Measurements from ENCODE around the gene VAV2.

The VAV2 gene

DNA sequence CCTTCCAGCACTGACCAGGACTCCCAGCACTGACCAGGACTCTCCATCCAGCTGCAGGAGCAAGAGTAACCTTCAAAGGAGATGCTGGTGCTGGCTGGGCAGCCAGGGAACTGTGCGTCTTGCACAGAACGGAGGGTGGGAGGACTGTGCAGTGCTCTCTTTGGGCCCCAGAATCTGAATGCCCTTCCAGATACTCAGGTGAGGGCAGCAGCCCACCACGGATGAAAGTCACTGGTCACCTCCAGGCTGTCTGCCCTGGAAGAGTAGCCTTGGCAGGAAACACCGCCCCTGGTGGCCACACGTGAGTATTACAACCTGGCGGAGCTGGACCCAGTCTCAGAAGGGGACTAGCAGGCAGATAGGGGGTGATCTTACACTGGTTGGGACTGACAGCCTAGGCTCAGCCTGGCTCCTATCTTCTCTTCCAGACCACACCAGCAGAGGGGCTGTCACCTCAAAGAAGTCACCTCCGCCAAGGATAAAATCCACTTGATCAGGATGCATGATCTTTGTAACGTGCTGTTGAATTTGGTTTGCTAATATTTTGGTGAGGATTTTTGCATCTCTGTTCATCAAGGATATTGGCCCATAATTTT, 249.2 kb downstream of the VAV2 start:
- Mint-ChIP-seq H3K27ac (no peak overlapping the region), H3K36me3 (ENCODE audit: low read depth) (no peaks in the 10 kb centered on the region)
- DNase-seq, result peak; percentile 94

DNA sequence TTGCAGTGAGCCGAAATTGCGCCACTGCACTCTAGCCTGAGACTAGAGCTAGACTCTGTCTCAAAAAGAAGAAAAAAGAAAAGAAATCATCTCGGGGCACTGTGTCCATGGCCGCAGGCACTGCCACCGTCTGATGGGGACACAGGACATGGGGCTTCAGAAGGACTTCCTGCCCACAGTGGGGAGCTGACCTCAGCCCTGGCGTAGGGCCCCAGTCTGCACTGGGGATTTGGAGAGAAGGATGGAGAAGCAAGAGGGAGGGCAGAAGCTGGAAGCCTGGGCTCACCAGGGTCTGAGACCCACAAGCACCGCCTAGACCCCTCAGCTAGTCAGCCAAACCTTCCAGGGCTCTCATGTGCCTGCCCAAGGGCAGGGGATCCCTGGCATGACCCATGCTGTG, 249.9 kb downstream of the VAV2 start:
- Mint-ChIP-seq H3K4me1 (peaks cover 13% of the 10 kb centered on the region), H3K27me3 (ENCODE audit: low read depth, poor library complexity) (peaks cover 9% of the 10 kb centered on the region), H3K4me3 (no peak overlapping the region), H3K9me3 (peaks cover 18% of the 10 kb centered on the region), H3K36me3 (ENCODE audit: low read depth) (no peaks in the 10 kb centered on the region), H3K27ac (no peak overlapping the region)
- no peak for TF ChIP-seq CTCF (IDR thresholded peaks at IDR 0.05)
- no peak for DNase-seq

More for the DNA sequence above, 249.2 kb downstream of the VAV2 start:
- H3K27me3 Mint-ChIP-seq (ENCODE audit: low read depth, poor library complexity), result peaks cover 13% of the 10 kb centered on the region
- H3K4me1 Mint-ChIP-seq, result peaks cover 7% of the 10 kb centered on the region
- peaks cover 18% of the 10 kb centered on the region for H3K9me3 Mint-ChIP-seq
- TF ChIP-seq CTCF (IDR thresholded peaks at IDR 0.05), result peak; percentile 99
- no peak overlapping the region for H3K4me3 Mint-ChIP-seq

- H3K27me3 Mint-ChIP-seq (ENCODE audit: low read depth, poor library complexity), result peaks cover 5% of the 10 kb centered on the region
- no peak for DNase-seq
- peaks cover 15% of the 10 kb centered on the region for H3K9me3 Mint-ChIP-seq
- no peak overlapping the region for H3K27ac Mint-ChIP-seq
- H3K36me3 Mint-ChIP-seq (ENCODE audit: low read depth), result no peaks in the 10 kb centered on the region
- no peak overlapping the region for H3K4me3 Mint-ChIP-seq
- peaks cover 15% of the 10 kb centered on the region for H3K4me1 Mint-ChIP-seq
- no peak for TF ChIP-seq CTCF (IDR thresholded peaks at IDR 0.05)
Observed at GRCh38 chr9:133741716-133742115, 250.4 kb downstream of the VAV2 start.

DNA sequence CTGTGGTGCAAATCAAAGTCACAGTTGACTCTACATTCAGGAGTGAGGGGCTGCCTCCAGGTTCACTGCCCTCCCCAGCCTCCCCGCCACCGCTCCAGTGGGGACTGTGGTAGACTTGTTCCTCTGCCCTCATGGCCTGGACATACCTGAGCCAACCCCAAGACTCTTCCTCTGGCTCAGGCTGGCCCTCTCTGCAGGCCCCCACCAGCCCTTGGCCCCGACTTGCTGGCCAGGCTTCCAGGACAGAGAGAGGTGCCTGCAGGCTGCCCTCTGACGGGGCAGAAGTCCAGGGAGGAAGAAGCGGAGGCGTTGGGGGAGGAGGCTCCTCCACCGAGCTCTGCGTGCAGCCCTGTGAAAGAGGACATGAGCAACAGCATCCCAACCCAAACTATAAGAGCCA, 251.2 kb downstream of the VAV2 start:
- Mint-ChIP-seq H3K36me3 (ENCODE audit: low read depth) (no peaks in the 10 kb centered on the region), H3K9me3 (peaks cover 8% of the 10 kb centered on the region), H3K4me3 (no peak overlapping the region), H3K27ac (no peak overlapping the region), H3K4me1 (peaks cover 24% of the 10 kb centered on the region), H3K27me3 (ENCODE audit: low read depth, poor library complexity) (peaks cover 5% of the 10 kb centered on the region)
- no peak for TF ChIP-seq CTCF (IDR thresholded peaks at IDR 0.05)
- DNase-seq, result no peak

DNA sequence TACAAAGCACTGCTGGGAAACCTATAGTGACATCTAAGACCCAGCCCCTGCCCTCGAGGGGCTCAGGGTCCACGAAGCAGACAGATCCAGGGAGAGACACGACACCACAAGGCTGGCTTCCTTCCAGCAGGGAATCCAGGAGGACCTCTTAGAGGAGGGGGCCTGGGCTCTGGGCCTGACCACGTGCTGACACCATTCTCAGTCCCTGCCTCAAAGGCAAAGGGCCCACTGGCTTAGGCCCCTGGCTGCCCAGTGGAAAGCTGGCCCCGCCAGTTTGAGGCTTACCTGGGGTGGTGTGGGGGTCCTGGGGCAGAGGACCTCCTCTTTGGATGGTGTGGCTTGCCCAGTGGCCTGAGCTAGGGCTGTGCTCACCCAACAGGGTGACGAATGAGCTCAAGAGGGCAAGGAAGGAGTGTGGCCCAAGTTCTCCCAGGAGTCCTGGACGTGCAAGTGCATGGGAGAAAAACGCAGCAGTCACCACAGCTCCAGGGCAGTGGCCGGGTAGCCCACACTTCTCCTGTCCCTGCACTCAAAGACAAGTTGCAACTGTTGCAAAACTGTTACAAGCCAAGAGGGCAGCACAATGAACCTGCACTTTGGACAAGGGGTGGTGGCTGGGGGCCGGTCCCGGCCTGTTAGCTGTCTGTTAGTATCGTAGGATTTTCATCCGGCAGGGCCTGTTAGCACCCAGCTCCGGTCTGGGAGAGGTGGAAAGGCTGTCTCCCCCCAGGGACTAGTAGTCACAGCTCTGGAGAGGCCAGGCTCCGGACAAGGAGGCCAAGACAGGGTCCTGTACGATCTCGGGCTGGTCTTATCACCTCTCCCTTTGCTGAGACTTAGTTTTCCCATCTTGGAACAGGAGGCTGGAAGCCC, 252.5 kb downstream of the VAV2 start:
- peaks cover 5% of the 10 kb centered on the region for H3K27me3 Mint-ChIP-seq (ENCODE audit: low read depth, poor library complexity)
- no peak for TF ChIP-seq CTCF (IDR thresholded peaks at IDR 0.05)
- no peak overlapping the region for H3K4me3 Mint-ChIP-seq
- DNase-seq, result no peak
- H3K9me3 Mint-ChIP-seq, result peaks cover 4% of the 10 kb centered on the region
- H3K36me3 Mint-ChIP-seq (ENCODE audit: low read depth), result no peaks in the 10 kb centered on the region
- H3K4me1 Mint-ChIP-seq, result peaks cover 33% of the 10 kb centered on the region
- H3K27ac Mint-ChIP-seq, result no peak overlapping the region
